CD4-positive, alpha-beta T cell (primary cell): ENCODE results near the gene CDK5R2. TPM values are rescaled to one million over a fixed set of nuclear protein-coding genes. Genes with fewer than 3 reads are reported as not detected.

ENCODE experiments used
- ATAC-seq: fragments of 200-7000 bp; cut with Tn5 transposase; one replicate; pipeline ENCODE4 v1.10.0; 2022; ENCODE audit warnings: mild to moderate bottlenecking; ENCODE audit not compliant: poor library complexity
- CTCF ChIA-PET: fragments of 350-600 bp; sonication (Branson Sonifier 250); formaldehyde crosslinking; loops from one replicate; lab custom pipeline; 2021; ENCODE audit warnings: antibody characterized with exemption, inconsistent platforms; lab: Charles Lee
- POLR2A ChIA-PET: fragments of 350-600 bp; sonication (Branson Sonifier 250); formaldehyde crosslinking; loops from one replicate; lab custom pipeline; 2021; ENCODE audit warnings: antibody characterized with exemption, inconsistent platforms; lab: Charles Lee
- DNase-seq, 14 experiments: peaks; one replicate each; pipeline ENCODE4 v3.0.0-alpha.2; 2013 to 2020; ENCODE audit warnings: mixed read lengths in 2 of 14
- H3K27ac ChIP-seq, 2 donors: one replicate each; pipeline versions ENCODE4 v1.5.1 to v1.7.0; 2013; ENCODE audit warnings: low read length in 2 of 2, low read depth in 1 of 2, mild to moderate bottlenecking in 1 of 2
- H3K27me3 ChIP-seq, 2 experiments: 1 replicate in 1 of 2; 2 replicates in 1 of 2; pipeline versions ENCODE4 v1.6.1 to v1.7.0; 2013; ENCODE audit warnings: low read length in 2 of 2, control low read depth in 1 of 2, mild to moderate bottlenecking in 1 of 2, moderate library complexity in 1 of 2; ENCODE audit not compliant: insufficient read depth in 2 of 2, control insufficient read depth in 1 of 2
- H3K36me3 ChIP-seq: one replicate; pipeline ENCODE4 v1.6.1; 2013; ENCODE audit warnings: low read length, control low read depth; ENCODE audit not compliant: insufficient read depth
- H3K4me1 ChIP-seq: one replicate; pipeline ENCODE4 v1.6.1; 2013; ENCODE audit warnings: low read length, control low read depth; ENCODE audit not compliant: insufficient read depth
- H3K4me3 ChIP-seq: one replicate; pipeline ENCODE4 v1.5.1; 2013; ENCODE audit warnings: mild to moderate bottlenecking, low read length, moderate library complexity
- H3K9me3 ChIP-seq, 2 experiments: 1 replicate in 1 of 2; 2 replicates in 1 of 2; pipeline versions ENCODE4 v1.6.1 to v1.7.0; 2013; ENCODE audit warnings: low read length in 2 of 2, mild to moderate bottlenecking in 2 of 2, control low read depth in 1 of 2, moderate library complexity in 1 of 2; ENCODE audit not compliant: control insufficient read depth in 1 of 2, insufficient read depth in 1 of 2
- H3K27ac Mint-ChIP-seq: one replicate; pipeline ENCODE4 v1.8.0; 2020; ENCODE audit warnings: mixed read lengths
- H3K27me3 Mint-ChIP-seq: one replicate; pipeline ENCODE4 v1.8.0; 2021; ENCODE audit warnings: mixed read lengths
- H3K36me3 Mint-ChIP-seq: one replicate; pipeline ENCODE4 v1.8.0; 2021; ENCODE audit warnings: low read depth, mixed read lengths
- H3K4me1 Mint-ChIP-seq: one replicate; pipeline ENCODE4 v1.8.0; 2021; ENCODE audit warnings: low read depth, mixed read lengths
- H3K4me3 Mint-ChIP-seq: one replicate; pipeline ENCODE4 v1.8.0; 2020; ENCODE audit warnings: mild to moderate bottlenecking, mixed read lengths
- H3K9me3 Mint-ChIP-seq: one replicate; pipeline ENCODE4 v1.8.0; 2020; ENCODE audit warnings: mixed read lengths
- intact Hi-C, 2 experiments: fragments of 100-400 bp; cut with DNase I in 1 of 2; cut with micrococcal nuclease in 1 of 2; formaldehyde crosslinking; loops; one replicate each; pipeline versions ENCODE4 v1.15.1 to v1.9.0; 2023 to 2025; cut with DNase I, micrococcal nuclease
- total RNA-seq, 174 experiments: library from RNA in 2 of 174; stranded (reverse) in 2 of 174; gene quantifications; one replicate each; pipeline ENCODE4 v1.2.3 and lab custom pipeline; 2021 to 2026
- TF ChIP-seq, protein P1 (sequence below): fragments of 200-600 bp; IDR thresholded peaks from one replicate; pipeline ENCODE4 v1.8.0; 2022; ENCODE audit warnings: antibody characterized with exemption, mild to moderate bottlenecking

Gene CDK5R2
- total RNA-seq, 2 experiments from 2014 or later = not detected

DNA sequence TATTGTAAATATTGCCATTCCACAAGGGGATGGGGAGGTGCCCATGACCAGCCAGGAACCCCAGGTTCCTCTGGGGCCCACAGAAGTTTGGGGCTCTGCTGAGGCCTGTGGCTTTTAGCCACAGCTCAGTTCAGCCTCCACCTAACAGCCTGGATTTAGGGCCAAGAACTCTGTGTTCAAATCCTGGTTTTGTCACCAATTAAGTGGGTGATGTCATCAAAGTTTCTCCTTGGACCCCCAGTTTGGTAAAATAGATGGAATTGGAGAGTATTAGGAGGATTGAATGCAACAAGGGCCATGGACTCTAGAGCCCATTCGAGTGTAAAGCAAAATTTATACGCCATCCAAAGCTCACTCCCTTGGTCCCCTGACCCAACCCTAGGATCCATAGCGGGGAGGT lies 28.7 kb downstream of the CDK5R2 start:
- no peaks in the 10 kb centered on the region for H3K9me3 Mint-ChIP-seq
- H3K36me3 Mint-ChIP-seq = no peaks in the 10 kb centered on the region
- Histone ChIP-seq H3K4me1 (peaks cover 31% of the 10 kb centered on the region), H3K9me3 (peaks cover 0 to 17% of the 10 kb centered on the region in 2 experiments), H3K27me3 (peaks cover 90 to 99% of the 10 kb centered on the region in 2 experiments), H3K36me3 (no peaks in the 10 kb centered on the region), H3K27ac (no peak overlapping the region), H3K4me3 (no peak overlapping the region)
- CTCF ChIA-PET = interaction anchor here (3.0 kb wide), 1 partner anchor 8 kb away, joined by 12 read pairs; no protein-coding TSS in a partner anchor
- no peak overlapping the region for H3K4me3 Mint-ChIP-seq
- H3K27me3 Mint-ChIP-seq = peaks cover 94% of the 10 kb centered on the region
- intact Hi-C loops = no loop called here
- POLR2A ChIA-PET = no interaction called here
- no peak for DNase-seq
- no peak overlapping the region for H3K27ac Mint-ChIP-seq
- TF ChIP-seq, protein P1, sequence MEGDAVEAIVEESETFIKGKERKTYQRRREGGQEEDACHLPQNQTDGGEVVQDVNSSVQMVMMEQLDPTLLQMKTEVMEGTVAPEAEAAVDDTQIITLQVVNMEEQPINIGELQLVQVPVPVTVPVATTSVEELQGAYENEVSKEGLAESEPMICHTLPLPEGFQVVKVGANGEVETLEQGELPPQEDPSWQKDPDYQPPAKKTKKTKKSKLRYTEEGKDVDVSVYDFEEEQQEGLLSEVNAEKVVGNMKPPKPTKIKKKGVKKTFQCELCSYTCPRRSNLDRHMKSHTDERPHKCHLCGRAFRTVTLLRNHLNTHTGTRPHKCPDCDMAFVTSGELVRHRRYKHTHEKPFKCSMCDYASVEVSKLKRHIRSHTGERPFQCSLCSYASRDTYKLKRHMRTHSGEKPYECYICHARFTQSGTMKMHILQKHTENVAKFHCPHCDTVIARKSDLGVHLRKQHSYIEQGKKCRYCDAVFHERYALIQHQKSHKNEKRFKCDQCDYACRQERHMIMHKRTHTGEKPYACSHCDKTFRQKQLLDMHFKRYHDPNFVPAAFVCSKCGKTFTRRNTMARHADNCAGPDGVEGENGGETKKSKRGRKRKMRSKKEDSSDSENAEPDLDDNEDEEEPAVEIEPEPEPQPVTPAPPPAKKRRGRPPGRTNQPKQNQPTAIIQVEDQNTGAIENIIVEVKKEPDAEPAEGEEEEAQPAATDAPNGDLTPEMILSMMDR = no peak
- no peak for ATAC-seq
- peaks cover 19% of the 10 kb centered on the region for H3K4me1 Mint-ChIP-seq

DNA sequence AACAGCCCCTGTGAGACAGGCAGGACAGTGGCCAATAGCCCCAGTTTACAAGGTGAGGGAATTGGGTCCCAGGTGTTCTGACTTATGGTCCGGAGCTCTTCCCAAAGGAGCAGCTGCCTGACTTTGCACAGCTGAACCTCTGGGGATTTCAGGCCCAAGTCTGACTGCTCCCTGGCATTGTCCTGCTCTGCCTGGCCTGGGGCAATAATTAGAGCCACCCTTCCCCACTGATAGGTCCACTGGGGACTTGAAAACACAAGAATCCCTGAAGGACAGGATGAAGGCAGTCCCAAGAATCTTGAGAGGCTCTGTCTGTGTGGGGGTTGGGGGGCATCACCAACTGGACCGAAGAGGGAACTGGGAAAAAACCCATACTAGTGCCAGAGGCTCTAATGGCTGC lies 29.2 kb downstream of the CDK5R2 start:
- Mint-ChIP-seq H3K4me1 (peaks cover 14% of the 10 kb centered on the region), H3K36me3 (no peaks in the 10 kb centered on the region), H3K27me3 (peaks cover 90% of the 10 kb centered on the region), H3K27ac (no peak overlapping the region), H3K9me3 (no peaks in the 10 kb centered on the region), H3K4me3 (no peak overlapping the region)
- peaks cover 32% of the 10 kb centered on the region for H3K4me1 ChIP-seq
- peaks cover 90 to 98% of the 10 kb centered on the region in 2 experiments for H3K27me3 ChIP-seq
- no peak for ATAC-seq
- no peak overlapping the region for H3K27ac ChIP-seq
- H3K36me3 ChIP-seq = no peaks in the 10 kb centered on the region
- H3K9me3 ChIP-seq = peaks cover 0 to 22% of the 10 kb centered on the region in 2 experiments
- intact Hi-C loops = no loop called here
- ChIA-PET POLR2A (no interaction called here), CTCF (interaction anchor here (3.0 kb wide), 1 partner anchor 9 kb away, joined by 12 read pairs; no protein-coding TSS in a partner anchor)
- no peak overlapping the region for H3K4me3 ChIP-seq
- DNase-seq = no peak
- TF ChIP-seq, protein P1 = no peak

DNA sequence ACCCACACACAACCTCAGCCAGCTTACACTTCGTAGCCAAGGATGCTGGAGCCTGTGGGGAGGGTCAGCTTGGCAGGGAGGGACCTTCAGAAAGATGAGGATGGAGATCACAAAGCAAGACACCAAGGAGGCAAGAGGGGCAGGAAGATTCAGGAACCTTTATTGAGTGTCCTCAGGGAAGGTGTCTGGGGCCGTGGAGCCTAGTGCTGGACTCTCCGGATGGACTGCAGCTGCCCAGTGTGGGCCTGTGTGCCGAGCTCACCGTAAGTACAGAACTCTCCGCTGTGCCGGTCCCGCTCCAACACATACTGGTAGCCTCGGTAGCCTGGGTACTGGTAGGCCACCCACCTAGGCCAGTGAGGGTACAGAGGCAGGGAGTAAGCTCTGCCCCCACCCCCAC lies 30.6 kb downstream of the CDK5R2 start:
- DNase-seq (no peak), ATAC-seq (no peak)
- H3K9me3 ChIP-seq = peaks cover 0 to 11% of the 10 kb centered on the region in 2 experiments
- Mint-ChIP-seq H3K9me3 (no peaks in the 10 kb centered on the region), H3K4me3 (no peak overlapping the region), H3K27ac (no peak overlapping the region), H3K27me3 (peaks cover 93% of the 10 kb centered on the region), H3K4me1 (peaks cover 11% of the 10 kb centered on the region), H3K36me3 (no peaks in the 10 kb centered on the region)
- peaks cover 25% of the 10 kb centered on the region for H3K4me1 ChIP-seq
- intact Hi-C loops = no loop called here
- no peak overlapping the region for H3K4me3 ChIP-seq
- ChIA-PET CTCF (interaction anchor here (3.0 kb wide), 1 partner anchor 10 kb away, joined by 12 read pairs; no protein-coding TSS in a partner anchor), POLR2A (no interaction called here)
- TF ChIP-seq, protein P1 = no peak
- peaks cover 90 to 96% of the 10 kb centered on the region in 2 experiments for H3K27me3 ChIP-seq
- H3K27ac ChIP-seq = no peak overlapping the region
- H3K36me3 ChIP-seq = no peaks in the 10 kb centered on the region
